Putamen (tissue), 1 donor: ENCODE measurements around the gene COMTD1.

ENCODE experiments used
- DNase-seq: peaks from one replicate; pipeline ENCODE4 v3.0.0-alpha.2; 2016; ENCODE audit warnings: low spot score

Gene COMTD1

DNA sequence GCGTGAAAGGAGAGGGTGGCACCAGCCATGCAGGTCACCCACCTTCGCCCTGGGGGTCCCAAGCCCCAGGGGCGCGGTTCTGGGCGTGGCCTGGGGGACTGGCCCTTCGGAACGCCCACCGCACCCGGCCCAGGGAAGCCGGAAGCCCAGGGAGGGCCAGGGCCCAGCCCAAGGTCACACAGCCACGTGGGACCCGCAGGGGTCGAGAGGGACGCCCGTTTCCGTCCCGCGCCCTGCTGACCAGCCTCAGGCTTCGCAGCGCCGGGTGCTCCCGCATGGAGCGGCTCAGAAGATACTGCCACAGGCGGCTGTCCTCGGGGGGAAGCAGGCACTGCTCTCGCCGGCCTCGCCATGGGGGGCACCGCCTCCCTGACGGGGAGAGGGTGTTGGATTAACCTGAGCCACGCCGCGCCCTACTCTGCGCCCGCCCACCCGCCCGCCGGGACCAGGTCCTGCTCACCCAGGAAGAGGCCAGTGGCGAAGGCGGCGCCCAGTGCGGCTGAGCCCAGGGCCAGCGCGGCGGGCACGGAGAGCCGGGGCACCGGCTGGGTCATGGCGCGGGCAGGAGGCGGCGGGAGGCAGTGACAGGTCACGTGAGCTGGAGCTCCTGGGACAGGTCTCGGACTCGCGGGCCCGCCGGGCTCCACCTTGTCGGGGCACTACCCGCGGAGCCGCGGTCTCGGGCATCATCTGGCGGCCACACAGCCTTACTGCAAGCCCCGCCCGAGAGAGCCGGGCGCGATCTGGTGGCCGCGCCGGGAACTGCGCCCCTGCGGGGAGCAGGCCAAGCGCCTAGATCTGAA, at the start of gene COMTD1:
COMTD1 (minus strand) TSS at position 583 of the 803 bp plus-strand sequence; CDS start at position 554, 29 bp downstream.
- peak; percentile 84 for DNase-seq

DNA sequence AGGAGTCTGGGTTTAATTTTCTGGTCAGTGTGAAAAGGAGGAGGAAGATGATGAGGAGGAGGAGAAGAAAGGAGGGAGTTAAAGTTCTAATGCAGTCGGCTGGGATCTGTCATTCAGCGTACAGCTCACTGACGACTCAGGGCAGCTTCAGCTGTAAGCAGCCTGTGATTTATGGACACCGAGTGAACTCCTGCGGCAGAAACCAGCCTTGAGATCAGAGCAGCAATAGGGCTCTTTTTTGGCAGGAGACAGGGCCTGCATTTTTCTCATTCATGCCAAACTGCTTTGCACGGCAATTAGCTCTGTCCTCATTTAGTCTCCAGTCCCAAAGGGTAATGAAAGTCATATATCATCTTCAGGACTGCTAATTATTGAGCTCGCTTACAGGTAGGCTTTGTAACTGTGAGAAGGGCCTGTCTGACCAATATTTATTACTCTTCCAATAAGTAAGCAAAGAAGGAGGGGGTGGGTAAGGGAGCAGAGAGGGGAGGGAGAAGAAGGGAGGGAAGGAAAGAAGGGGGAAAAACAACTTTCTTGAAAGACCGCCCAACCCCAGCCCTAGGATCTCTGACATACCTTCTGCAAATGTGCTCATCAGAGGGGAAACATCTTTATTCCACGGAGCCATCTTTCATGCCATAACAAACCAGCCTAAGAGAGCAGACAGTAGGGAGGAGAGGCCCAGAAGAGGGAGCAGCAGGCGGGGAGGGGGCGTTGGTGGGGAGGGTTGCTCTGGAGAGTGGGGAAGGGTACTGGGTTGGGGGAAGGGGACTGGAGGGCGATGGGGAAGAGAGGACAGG, 48.1 kb upstream of the COMTD1 start:
- no peak for DNase-seq

- no peak for DNase-seq
Observed at GRCh38 chr10:75283078-75283670, 47.4 kb upstream of the COMTD1 start.

DNA sequence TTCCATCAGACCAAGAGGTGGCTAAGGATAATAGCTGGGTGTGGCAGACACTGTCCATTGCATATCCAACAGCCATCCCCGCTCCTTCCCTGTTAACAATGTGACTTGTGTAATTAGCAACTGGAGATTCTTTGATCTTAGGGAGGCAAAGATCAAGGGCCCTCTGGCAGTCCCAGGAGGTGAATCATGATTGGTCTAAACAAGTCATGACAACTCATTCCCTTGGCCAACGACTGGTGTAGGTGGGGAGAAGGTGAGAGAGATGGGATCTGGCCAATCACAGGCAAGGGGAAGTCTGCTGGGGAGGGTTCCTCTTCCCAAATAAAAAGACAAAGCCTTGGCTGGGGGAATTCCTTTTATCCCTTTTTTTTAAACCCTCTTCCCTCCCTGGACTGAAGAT, 46.2 kb upstream of the COMTD1 start:
- no peak for DNase-seq

- no peak for DNase-seq
Observed at GRCh38 chr10:75280236-75280635, 44.5 kb upstream of the COMTD1 start.

GRCh38 chr10:75276069-75276872, 40.5 kb upstream of the COMTD1 start:
- no peak for DNase-seq

- no peak for DNase-seq
Observed at GRCh38 chr10:75272896-75273295, 37.1 kb upstream of the COMTD1 start.

DNA sequence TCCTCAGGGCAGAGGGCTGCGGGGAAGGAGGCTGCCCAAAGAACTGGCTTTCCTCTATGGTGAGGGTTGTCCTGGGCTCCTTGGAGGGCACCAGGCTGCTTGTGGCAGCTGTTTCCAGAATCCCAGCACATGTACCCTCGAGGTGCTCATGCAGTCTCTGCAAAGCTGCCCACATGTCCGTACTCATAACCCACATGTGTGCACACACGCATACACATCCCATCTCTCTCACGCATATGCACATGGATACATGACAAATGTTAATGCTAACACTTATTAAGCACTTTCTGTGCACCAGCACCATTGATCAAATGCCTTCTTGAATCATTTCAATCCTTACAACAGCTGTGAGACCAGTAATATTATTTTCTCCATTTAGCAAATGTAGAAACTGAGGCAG, 36.3 kb upstream of the COMTD1 start:
- no peak for DNase-seq

DNA sequence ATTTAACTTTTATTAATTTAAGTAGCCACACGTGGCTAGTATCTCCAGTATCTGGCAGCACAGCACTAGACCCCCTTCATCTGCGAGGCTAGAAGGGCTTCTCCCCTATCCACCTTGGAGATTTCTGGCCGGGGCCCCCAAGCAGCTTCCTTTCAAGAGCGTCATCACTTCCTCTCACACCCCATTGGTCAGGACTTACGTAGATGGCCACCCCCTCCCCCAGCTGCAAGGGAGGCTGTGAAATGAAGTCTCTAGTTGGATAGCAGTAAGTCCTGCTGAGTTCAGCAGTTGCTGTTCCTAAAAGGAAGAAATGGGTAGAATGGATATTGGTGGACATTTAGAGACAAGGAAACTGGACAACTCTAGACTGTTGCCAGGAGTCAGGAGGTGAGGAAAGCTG, 33.8 kb upstream of the COMTD1 start:
- no peak for DNase-seq

DNA sequence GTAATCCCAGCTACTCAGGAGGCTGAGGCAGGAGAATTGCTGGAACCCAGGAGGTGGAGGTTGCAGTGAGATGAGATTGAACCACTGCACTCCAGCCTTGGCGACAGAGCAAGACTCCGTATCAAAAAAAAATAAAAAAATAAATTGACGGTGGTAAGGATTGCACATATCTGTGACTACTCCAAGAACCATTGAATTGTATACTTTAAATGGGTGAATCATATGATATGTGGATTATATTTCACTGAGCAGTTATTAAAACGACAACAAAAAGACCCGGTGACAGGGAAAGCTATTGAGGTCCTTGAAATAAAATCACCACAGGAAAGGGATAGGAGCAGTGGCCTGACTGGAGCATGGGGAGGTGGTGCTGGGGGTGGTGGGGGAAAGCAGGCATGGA, 31.2 kb upstream of the COMTD1 start:
- no peak for DNase-seq

DNA sequence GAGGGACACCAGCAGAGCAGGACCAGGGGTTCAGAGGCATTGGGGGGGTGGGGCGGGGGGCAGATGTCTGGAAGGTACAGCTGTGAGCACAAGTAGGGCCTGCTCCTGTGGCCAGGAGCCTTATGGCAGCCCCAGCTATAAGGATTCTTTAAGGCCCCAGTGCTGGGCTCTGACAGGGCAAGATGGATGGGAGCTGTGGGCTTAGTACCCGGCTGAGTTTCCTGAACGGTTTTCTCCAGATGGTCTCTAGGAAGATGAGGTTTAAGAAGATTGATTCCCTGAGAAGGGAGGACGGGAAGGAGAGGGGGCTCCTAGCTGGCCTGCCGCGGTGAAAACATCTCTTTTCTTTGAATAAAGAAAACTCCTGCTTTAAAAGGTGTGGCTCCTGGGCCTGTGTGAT, 30.1 kb upstream of the COMTD1 start:
- no peak for DNase-seq

DNA sequence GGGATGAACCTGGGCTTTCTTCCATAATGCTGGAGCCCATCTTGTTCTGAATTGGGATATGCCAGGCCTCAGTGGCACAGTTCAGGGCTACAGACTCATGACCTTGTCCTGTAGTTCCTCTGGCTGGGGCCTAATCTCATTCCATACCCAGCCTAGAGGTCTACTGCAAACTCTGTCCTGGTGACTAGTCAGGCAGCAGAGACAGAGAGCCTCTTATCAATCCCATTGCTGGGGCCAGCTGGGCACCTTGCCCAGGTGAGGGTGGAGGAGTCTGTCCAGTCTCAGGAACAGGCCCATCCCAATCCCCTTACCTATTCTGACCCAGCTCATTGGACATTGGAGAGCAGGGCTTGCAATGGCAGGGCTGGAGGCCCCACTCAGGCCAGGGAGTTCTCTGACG, 28.0 kb upstream of the COMTD1 start:
- no peak for DNase-seq

- no peak for DNase-seq
Observed at GRCh38 chr10:75261813-75262705, 26.3 kb upstream of the COMTD1 start.

DNA sequence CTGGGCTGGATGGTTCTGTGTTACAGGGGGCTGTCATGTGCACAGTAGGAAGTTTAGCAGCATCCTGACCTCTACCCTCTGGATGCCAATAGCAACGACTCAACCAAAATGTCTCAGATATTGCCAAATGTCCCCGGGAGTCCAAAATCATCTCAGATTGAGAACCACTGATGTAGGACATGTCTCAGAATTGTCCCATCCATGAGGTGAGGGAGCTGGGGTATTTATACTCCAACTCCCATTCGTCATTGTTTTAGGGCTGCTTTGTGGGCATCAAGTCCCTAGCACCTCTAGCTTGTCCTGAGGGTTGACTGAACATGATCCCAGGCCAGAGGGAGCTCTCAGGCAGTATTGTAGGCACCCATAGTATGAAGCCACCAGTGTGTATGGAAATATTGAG, 25.2 kb upstream of the COMTD1 start:
- DNase-seq: no peak

- no peak for DNase-seq
Observed at GRCh38 chr10:75254739-75255138, 19.0 kb upstream of the COMTD1 start.

- no peak for DNase-seq
Observed at GRCh38 chr10:75253281-75254220, 17.8 kb upstream of the COMTD1 start.

DNA sequence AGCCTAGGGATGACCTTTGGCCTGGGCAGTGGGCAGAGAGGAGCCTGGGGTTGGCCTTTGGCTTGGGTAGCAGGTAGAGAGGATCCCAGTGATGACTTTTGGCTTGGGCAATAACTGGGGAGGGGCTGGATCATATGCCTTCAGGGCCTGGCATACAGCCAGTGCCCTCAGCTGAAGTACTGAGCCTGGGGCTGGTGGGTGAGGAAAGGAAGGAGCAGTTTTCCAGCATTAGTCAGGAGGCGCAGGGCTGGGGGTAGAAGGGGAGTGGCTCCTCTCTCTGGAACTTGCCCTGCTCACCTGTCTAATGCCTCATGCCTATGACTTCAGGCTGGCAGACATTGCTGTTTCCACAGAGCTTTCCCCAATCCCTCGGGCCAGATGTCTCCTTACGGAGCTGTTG, 15.2 kb upstream of the COMTD1 start:
- no peak for DNase-seq

GRCh38 chr10:75247797-75248196, 12.0 kb upstream of the COMTD1 start:
- no peak for DNase-seq

DNA sequence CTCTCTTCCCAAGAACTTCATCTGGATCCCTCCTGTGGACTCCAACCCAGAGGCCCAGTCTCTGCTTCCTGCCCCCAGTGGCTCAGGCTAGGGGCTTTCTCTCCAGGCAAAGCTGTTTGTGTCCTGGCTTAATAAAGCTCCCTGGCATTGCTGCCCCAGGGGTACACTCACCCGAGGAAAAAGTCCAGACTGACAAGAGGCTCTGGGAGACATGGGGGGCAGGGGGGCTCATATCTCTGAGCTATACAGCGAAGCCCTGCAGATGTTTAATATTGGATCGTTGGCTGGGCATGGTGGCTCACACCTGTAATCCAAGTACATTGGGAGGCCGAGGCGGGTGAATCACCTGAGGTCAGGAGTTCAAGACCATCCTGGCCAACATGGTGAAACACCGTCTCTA, 10.7 kb upstream of the COMTD1 start:
- no peak for DNase-seq
